ENCODE measurements around the gene C5orf46. TPM values are rescaled to one million over a fixed set of nuclear protein-coding genes. Genes with fewer than 3 reads are reported as not detected.
"Not testable (repeated sequence)": the region's sequence is repeated elsewhere in the genome, so short reads cannot be mapped to it uniquely, and the experiment has no call there.

Gene C5orf46
- total RNA-seq (not detected in 2 replicates), polyA plus RNA-seq (0.99 and 2.7 TPM in 2 replicates)

DNA sequence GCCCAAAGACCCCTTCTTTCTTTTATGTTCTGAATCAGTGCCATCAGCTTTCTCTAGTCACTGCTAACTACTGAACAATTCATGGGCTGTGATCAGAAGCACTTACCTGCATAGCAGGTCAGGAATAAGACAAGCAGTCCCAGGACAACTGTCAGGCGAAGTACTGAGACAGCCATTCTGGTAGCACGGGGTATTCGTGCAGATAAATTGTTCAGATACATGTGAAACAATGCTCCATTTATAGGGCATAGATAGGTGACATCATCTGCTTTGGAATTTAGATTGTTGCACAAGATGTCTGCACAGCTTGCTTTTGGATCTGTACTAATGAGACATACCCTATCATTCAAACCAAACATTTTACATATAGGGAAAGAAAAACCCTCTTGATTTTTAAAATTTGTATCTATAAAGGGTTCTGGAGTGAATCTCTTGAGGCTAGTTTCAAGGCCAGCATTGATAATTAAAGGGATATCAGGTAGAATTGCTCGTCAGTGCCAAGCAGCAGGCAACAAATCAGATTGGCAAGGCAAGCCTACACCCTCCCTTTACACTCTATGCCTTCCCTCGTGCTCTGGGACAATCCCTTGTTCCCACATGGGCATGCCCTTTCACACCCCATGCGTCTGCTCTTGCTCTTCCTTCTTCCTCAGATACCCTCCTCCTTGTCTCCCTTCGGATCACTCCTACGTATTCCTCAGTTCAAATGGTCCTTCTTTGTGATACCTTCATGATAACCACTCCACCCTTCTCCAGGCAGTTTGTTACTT lies at the start of gene C5orf46:
Gene C5orf46 (minus strand): TSS at position 213 of the 770 bp plus-strand sequence. CDS start 37 bp downstream, at position 176.
- no peaks in the 10 kb centered on the region for H3K79me2 ChIP-seq
- H3K4me3 ChIP-seq: no peak within 1 kb of the TSS
- H2AFZ ChIP-seq: no peak within 1 kb of the TSS
- peak within 1 kb of the TSS; percentile 19 for H3K27ac ChIP-seq
- WGBS (ENCODE audit: low lambda C conversion rate, missing lambda C conversion rate): 75% methylated on average over 8 of the region's 8 CpGs
- peak; percentile 9 for DNase-seq (ENCODE audit: low spot score)
- H4K20me1 ChIP-seq (ENCODE audit: insufficient read depth, poor library complexity, severe bottlenecking): no peaks in the 10 kb centered on the region
- no peaks in the 10 kb centered on the region for H3K9me2 ChIP-seq (replicated peaks; ENCODE audit: insufficient read depth)
- no peaks in the 10 kb centered on the region for H3K27me3 ChIP-seq
- H3K36me3 ChIP-seq (replicated peaks; ENCODE audit: insufficient read depth, low read depth): no peaks in the 10 kb centered on the region
- H3K9me3 ChIP-seq (ENCODE audit: low read depth): no peaks in the 10 kb centered on the region
- H3K4me1 ChIP-seq (ENCODE audit: insufficient read depth): no peaks in the 10 kb centered on the region
- TF ChIP-seq EZH2 (IDR thresholded peaks at IDR 0.05; ENCODE audit: borderline replicate concordance) (no peak), EZH2phosphoT487 (IDR thresholded peaks at IDR 0.05; ENCODE audit: low read depth, severe bottlenecking, unreplicated experiment) (no peak)
- TF ChIP-seq, protein P1, sequence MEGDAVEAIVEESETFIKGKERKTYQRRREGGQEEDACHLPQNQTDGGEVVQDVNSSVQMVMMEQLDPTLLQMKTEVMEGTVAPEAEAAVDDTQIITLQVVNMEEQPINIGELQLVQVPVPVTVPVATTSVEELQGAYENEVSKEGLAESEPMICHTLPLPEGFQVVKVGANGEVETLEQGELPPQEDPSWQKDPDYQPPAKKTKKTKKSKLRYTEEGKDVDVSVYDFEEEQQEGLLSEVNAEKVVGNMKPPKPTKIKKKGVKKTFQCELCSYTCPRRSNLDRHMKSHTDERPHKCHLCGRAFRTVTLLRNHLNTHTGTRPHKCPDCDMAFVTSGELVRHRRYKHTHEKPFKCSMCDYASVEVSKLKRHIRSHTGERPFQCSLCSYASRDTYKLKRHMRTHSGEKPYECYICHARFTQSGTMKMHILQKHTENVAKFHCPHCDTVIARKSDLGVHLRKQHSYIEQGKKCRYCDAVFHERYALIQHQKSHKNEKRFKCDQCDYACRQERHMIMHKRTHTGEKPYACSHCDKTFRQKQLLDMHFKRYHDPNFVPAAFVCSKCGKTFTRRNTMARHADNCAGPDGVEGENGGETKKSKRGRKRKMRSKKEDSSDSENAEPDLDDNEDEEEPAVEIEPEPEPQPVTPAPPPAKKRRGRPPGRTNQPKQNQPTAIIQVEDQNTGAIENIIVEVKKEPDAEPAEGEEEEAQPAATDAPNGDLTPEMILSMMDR (IDR thresholded peaks at IDR 0.05; ENCODE audit: poor library complexity): no peak
- H3K4me2 ChIP-seq: no peak within 1 kb of the TSS

DNA sequence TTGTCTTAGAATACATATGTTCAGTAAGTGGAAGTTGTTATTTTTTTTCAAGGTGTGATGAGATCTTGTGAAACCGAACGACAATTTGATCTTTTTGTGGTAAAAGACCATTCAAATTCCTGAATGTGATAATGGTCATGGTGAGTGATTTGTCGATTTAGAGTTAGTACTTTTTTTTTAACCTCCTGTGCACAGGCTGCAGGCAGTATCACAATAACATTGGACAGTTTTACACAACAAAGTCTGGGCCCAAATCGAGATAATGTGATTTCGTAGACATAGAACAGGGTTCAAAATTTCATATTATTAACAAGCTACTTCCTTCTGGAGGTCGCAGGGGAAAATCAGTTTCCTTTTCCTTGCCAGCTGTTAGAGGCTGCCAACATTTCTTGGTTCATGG lies 48.6 kb upstream of the C5orf46 start:
- DNase-seq (ENCODE audit: low spot score): no peak
- H3K36me3 ChIP-seq (replicated peaks; ENCODE audit: insufficient read depth, low read depth): no peaks in the 10 kb centered on the region
- no peaks in the 10 kb centered on the region for H3K4me1 ChIP-seq (ENCODE audit: insufficient read depth)
- H2AFZ ChIP-seq: no peak overlapping the region
- H3K27me3 ChIP-seq: no peaks in the 10 kb centered on the region
- no peaks in the 10 kb centered on the region for H4K20me1 ChIP-seq (ENCODE audit: insufficient read depth, poor library complexity, severe bottlenecking)
- no peaks in the 10 kb centered on the region for H3K9me3 ChIP-seq (ENCODE audit: low read depth)
- no peak overlapping the region for H3K27ac ChIP-seq
- H3K9me2 ChIP-seq (replicated peaks; ENCODE audit: insufficient read depth): no peaks in the 10 kb centered on the region
- TF ChIP-seq, protein P1 (IDR thresholded peaks at IDR 0.05; ENCODE audit: poor library complexity): no peak
- no peak for TF ChIP-seq EZH2 (IDR thresholded peaks at IDR 0.05; ENCODE audit: borderline replicate concordance)
- TF ChIP-seq EZH2phosphoT487 (IDR thresholded peaks at IDR 0.05; ENCODE audit: low read depth, severe bottlenecking, unreplicated experiment): no peak
- H3K79me2 ChIP-seq: no peaks in the 10 kb centered on the region
- no peak overlapping the region for H3K4me3 ChIP-seq
- no peak overlapping the region for H3K4me2 ChIP-seq
- 81% methylated on average over 6 of the region's 6 CpGs for WGBS (ENCODE audit: low lambda C conversion rate, missing lambda C conversion rate)

DNA sequence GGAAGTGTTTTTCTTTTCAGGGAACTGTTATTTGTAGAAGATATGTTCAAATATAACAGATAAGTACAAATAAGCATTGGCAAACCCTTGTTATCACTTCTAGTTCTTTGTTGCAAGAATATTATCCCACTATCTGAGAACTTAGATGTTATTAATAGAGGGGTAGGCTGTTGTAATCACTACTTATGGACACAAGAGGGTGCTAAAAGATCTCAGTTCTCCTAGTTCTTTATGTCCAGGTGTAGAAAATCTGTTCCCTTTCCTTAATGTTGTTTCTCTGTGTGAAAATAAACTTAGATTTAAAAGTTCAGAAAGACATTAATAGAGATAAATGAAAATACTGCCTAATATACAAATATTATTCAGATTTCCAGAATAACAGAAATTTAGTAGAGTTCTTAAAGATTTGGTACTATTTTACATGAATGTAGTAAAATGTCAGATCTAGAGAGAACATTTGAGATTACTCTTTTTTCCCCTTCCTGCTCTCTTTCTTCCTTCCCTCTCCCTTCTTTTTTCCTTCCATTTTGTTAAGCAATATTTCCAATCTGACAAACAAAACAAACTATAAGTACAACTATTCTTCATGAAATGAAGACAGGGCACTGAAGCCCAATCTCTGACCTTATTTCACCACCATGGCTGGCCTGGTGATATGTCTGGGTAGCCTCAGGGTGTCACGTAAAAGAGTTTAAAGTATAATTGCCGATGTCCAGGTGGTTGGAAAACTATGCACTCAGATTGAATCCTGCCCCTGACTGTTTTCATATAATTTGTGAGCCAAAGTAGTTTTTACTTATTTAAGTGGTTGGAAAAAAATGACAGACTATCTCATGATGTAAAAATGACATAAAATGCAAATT lies 43.6 kb upstream of the C5orf46 start:
- WGBS (ENCODE audit: low lambda C conversion rate, missing lambda C conversion rate): 47% methylated on average over 2 of the region's 2 CpGs
- Histone ChIP-seq H3K4me2 (no peak overlapping the region), H3K27me3 (no peaks in the 10 kb centered on the region), H3K36me3 (replicated peaks; ENCODE audit: insufficient read depth, low read depth) (no peaks in the 10 kb centered on the region), H3K9me2 (replicated peaks; ENCODE audit: insufficient read depth) (no peaks in the 10 kb centered on the region), H4K20me1 (ENCODE audit: insufficient read depth, poor library complexity, severe bottlenecking) (no peaks in the 10 kb centered on the region), H3K4me1 (ENCODE audit: insufficient read depth) (no peaks in the 10 kb centered on the region), H2AFZ (peak overlapping the region; percentile 24), H3K27ac (no peak overlapping the region), H3K79me2 (peaks cover 4% of the 10 kb centered on the region), H3K9me3 (ENCODE audit: low read depth) (no peaks in the 10 kb centered on the region), H3K4me3 (no peak overlapping the region)
- TF ChIP-seq EZH2phosphoT487 (IDR thresholded peaks at IDR 0.05; ENCODE audit: low read depth, severe bottlenecking, unreplicated experiment): no peak
- TF ChIP-seq, protein P1 (IDR thresholded peaks at IDR 0.05; ENCODE audit: poor library complexity): peak; percentile 78
- peak; percentile 66 for DNase-seq (ENCODE audit: low spot score)

DNA sequence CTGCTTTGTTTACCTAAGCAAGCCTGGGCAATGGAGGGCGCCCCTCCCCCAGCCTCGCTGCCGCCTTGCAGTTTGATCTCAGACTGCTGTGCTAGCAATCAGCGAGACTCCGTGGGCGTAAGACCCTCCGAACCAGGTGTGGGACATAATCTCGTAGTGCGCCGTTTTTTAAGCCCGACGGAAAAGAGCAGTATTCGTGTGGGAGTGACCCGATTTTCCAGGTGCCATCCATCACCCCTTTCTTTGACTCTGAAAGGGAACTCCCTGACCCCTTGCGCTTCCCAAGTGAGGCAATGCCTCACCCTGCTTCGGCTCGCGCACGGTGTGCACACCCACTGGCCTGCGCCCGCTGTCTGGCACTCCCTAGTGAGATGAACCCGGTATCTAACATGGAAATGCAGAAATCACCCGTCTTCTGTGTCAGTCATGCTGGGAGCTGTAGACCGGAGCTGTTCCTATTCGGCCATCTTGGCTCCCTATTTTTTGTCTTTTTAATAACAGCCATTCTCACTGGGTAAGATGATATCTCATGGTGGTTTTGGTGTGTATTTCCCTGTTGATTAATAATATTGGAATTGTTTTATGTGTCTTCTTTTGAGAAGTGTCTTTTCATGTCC lies 40.4 kb upstream of the C5orf46 start:
- DNase-seq (ENCODE audit: low spot score): peak; percentile 30
- Histone ChIP-seq H2AFZ (peak overlapping the region; percentile 91), H3K4me3 (peak overlapping the region; percentile 37), H3K27ac (peak overlapping the region; percentile 91), H3K4me2 (peak overlapping the region; percentile 74)
- not testable (repeated sequence) for H3K36me3 ChIP-seq (replicated peaks; ENCODE audit: insufficient read depth, low read depth); H3K27me3 ChIP-seq; H4K20me1 ChIP-seq (ENCODE audit: insufficient read depth, poor library complexity, severe bottlenecking); H3K9me3 ChIP-seq (ENCODE audit: low read depth); H3K9me2 ChIP-seq (replicated peaks; ENCODE audit: insufficient read depth); H3K4me1 ChIP-seq (ENCODE audit: insufficient read depth); H3K79me2 ChIP-seq
- WGBS (ENCODE audit: low lambda C conversion rate, missing lambda C conversion rate): 28% methylated on average over 25 of the region's 25 CpGs
